GM21367 (cell line): ENCODE results near the gene SPECC1.

Source experiments
- ATAC-seq: cut with Tn5 transposase; IDR thresholded peaks from one replicate; pipeline ENCODE4 v1.9.1; 2021; ENCODE audit not compliant: unreplicated experiment

Gene SPECC1

GRCh38 chr17:20264996-20265395 lies 255.8 kb downstream of the SPECC1 start:
- no peak for ATAC-seq

DNA sequence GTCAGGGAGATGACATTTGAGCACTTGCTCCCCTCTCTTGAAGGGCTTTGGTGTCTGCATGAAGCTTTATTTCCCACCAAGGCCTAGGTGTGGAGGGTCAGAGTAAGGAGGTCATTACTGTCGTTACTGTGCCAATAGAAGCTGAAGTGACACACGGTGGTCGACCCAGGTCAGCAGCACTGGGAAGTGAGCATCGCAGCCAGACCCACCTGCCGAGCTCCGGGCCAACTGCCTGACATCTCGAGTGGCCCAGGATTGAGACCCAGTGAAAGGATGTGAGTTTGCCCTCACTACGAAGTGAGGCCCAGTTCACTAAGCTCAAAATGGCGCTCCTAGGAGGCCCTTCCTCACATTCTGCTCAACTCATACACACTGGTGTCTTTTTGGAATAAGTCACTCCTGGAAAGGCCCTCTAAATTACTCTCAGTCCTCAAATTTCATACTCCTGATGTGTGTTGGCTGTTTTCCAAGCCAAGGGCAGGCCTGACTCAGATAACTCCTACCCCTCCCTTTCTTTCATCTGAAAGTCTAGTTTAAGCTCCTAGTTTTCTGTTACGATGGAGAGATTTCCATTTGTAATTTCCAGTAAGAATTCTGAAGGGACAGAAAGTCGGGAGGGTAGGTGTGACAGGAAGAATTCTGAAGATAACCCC lies 257.8 kb downstream of the SPECC1 start:
- ATAC-seq: no peak

DNA sequence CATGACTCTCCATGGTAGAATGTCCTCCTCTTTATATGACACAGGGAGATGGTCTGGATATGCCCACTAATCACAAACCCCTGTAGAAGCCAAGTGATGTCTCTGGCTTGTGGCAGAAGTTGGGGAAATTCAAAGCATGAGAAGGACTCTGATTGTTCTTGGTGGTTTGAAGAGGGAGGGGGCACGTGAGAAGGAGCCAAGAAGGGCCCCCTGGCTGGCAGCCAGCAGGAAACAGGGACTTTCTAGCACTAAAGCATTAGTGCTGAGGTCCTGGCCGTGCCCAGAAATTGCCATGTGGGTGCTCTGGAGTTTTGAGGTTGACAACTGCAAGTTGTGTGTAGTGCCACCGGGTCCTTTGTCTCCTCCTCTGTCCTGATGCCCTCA lies 258.3 kb downstream of the SPECC1 start:
- ATAC-seq: no peak

DNA sequence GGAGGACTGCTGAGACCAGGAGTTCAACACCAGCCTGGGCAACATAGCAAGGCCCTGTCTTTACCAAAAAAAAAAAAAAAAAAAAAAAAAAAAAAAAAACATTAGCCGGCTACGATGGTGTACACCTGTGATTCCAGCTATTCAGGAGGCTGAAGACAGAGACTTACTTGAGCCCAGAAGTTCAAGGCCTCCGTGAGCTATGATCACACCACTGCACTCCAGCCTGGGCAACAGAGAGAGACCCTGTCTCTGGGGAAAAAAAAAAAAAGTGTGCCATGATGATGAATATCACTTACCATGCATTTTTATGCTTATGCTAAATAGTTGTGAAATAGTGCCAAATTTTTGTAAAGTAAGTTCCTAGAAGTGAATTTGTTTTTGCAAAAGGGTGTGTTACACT lies 261.2 kb downstream of the SPECC1 start:
- no peak for ATAC-seq

- no peak for ATAC-seq
Measured at GRCh38 chr17:20271011-20271610, 262.0 kb downstream of the SPECC1 start.

DNA sequence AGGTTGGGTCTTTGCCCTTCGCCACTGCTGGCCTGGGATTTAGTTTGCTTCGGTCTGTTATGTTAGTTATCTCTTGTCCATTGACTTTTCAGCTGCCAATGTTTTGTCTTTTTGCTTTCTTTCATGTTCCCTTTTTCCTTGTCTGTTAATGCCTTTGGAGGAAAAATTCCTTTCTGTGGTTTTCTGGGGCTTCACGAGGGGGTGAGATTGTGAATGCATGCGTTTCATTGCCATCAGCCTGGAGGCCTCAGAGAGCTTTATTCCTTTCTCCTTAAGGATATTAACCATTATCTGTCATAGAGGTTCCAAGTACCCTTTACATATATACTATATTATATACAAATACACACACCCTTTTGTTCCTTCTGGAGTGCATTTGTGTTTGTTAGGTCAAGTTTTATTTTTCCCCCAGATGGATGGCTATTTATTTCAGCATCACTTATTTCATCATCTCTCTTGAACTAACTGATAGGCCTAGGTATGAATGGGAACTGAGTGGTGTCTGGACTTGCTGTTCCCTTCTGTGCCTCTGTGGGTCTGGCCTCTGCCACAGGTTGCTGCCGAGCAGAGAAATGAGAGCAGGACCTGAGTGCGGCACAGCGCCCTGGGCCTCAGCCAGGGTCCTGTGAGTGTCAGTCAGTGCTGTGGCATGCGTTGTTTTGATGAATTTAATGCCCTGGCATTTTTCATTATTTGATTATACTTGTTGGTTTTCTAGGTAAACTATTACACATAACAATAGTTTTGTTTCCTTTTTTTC lies 264.8 kb downstream of the SPECC1 start:
- no peak for ATAC-seq

DNA sequence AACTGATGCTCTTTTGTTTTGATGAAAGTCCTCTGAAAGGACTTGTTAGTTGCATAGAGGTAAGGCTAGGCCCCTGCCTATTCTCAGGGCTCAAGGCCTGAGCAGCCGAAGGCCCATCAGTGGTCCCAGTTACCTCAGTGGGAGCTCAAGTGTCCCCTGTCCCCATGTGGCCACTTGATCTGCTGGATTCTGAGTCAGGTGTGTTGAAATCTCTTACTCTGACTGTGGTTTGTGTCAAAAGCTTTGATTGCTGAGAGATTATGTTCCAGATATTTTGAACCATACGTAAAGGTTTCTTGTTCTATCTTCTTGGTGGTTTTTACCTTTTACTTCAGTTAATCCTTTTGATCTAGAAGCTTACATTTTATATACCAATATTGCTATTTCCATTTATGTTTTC lies 266.5 kb downstream of the SPECC1 start:
- no peak for ATAC-seq

- ATAC-seq: no peak
Measured at GRCh38 chr17:20276421-20276820, 267.3 kb downstream of the SPECC1 start.

GRCh38 chr17:20278805-20279204 lies 269.6 kb downstream of the SPECC1 start:
- ATAC-seq: no peak

GRCh38 chr17:20279631-20280030 lies 270.5 kb downstream of the SPECC1 start:
- ATAC-seq: no peak

GRCh38 chr17:20280051-20280450 lies 270.9 kb downstream of the SPECC1 start:
- ATAC-seq: no peak

GRCh38 chr17:20280851-20281250 lies 271.7 kb downstream of the SPECC1 start:
- ATAC-seq: no peak

GRCh38 chr17:20281860-20282259 lies 272.7 kb downstream of the SPECC1 start:
- ATAC-seq: no peak

- no peak for ATAC-seq
Measured at GRCh38 chr17:20282526-20283308, 273.6 kb downstream of the SPECC1 start.

GRCh38 chr17:20284022-20284421 lies 274.9 kb downstream of the SPECC1 start:
- ATAC-seq: no peak

- no peak for ATAC-seq
Measured at GRCh38 chr17:20284570-20285295, 275.6 kb downstream of the SPECC1 start.

DNA sequence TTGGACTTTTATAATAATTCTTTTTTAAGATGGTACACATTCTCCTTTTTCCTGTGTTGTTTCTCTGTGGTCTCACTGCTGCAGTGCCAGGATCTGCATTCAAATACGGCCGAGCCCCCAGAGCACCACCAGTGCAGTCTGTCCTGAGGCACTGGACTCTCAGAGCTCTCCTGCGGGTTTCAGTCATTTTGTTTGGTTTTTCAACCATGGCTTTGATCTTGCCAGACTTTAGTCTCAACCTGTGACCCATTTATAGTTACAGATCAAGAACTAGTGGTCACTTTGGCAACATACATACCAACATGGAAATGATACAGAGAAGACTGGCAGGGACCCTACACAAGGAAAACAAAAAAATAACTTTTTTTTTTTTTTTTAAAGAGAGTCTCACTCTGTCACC lies 280.8 kb downstream of the SPECC1 start:
- ATAC-seq: no peak

DNA sequence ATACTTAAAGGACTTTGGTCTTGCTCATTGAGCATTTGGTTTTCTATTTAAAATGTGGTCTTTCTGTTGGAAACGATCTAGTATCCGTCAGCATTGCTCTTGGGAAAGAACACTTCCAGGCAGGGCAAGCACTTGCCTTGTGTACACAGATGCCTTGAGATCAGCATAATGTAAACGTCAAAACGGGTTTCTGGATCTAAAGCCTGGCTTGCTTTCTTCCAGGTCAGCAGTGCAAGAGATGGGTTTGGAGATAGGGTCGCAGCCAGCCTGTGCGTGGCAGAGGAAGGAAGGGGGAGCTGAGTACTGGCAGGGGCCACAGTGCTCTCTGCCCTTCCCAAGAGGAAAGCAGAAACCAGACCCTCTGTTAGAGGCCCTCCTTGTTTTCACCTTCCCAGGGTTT lies 282.7 kb downstream of the SPECC1 start:
- ATAC-seq: no peak

- ATAC-seq: no peak
Measured at GRCh38 chr17:20293501-20293900, 284.3 kb downstream of the SPECC1 start.

DNA sequence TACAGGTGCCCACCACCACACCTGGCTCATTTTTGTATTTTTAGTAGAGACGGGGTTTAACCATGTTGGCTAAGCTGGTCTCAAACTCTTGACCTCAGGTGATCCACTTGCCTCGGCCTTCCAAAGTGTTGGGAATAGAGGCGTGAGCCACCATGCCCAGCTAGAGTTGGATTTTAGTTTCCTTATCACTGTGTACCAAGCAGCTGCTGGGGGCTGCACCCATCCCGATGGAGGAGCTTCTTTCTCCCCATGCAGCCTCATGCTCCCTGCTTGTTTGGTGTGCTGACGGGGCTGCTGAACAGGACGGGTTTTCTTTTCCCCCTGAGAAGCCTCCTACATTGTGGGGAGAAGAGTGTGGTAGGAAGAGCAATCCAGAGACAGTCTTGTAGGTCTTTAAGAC lies 285.0 kb downstream of the SPECC1 start:
- no peak for ATAC-seq

DNA sequence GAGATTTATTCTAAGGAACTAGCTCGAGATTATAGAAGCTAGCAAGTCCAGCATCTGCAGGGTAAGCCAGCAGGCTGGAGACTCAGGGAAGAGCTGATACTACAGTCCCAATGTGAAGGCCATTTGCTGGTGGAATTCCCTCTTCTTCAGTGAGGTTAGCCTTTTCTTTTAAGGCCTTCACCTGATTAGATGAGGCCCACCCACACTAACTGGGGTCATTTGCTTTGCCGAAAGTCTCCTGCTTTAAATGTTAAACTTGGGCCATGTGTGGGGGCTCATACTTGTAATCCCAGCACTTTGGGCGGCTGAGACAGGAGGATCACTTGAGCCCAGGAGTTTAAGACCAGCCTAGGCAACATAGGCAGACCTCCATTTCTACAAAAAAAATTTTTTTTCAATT lies 289.9 kb downstream of the SPECC1 start:
- ATAC-seq: no peak
